IPS-NIHi11 (cell line): ENCODE data around the gene RHAG.
"Not testable (repeated sequence)": the region's sequence is repeated elsewhere in the genome, so short reads cannot be mapped to it uniquely, and the experiment has no call there.

Experiments
- DNase-seq: peaks from one replicate; pipeline ENCODE4 v3.0.0; 2012; ENCODE audit warnings: mixed read lengths, low spot score

RHAG gene

GRCh38 chr6:49635978-49636712 is 494 bp downstream of the RHAG start:
- DNase-seq, result no peak

GRCh38 chr6:49635480-49635879 is 1.2 kb downstream of the RHAG start:
- DNase-seq, result no peak

DNA sequence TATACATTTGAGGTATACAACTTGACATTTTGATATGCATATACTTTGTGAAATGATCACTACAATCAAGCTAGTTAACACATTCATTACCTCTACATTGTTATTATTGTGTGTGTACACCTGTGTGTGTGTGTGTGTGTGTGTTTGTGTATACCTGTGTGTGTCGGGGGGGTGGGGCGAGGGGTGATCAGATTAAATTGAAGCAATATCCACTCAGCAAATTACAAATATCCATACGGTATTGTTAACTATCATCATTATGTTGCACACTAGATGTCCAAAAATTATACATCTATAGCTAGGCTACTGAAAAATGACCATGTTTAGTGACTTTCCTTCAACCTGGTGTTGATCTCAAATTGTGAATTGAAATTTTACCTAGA is 1.8 kb downstream of the RHAG start:
- DNase-seq, result no peak

DNA sequence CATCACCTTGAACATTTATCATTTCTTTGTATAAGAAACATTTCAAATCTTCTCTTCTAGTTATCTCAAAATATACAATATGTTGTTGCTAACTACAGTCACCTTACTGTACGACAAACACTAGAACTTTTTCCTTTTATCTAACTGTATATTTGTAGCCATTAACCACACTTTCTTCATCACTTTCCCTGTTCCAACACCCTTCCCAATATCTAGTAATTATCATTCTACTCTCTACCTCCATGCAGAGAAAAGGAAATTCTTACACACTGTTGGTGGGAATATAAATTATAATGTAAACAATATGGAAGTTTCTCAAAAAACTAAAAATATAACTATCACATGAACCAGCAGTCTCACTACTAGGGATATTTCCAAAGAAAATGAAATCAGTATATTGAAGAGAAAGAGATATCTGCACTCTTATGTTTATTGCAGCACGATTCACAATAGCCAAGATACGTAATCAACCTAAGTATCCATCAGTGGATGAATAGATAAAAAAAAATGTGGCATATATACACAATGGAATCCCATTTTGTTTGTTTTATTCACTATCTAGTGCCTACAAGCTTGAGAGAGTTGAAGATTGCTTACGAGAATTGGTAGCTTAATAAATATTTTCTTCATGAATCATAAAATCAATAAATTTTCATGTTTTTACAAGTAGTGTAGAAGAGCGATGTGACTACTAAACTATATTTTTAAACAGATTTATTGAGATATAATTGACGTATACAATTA is 2.4 kb downstream of the RHAG start:
- no peak for DNase-seq

DNA sequence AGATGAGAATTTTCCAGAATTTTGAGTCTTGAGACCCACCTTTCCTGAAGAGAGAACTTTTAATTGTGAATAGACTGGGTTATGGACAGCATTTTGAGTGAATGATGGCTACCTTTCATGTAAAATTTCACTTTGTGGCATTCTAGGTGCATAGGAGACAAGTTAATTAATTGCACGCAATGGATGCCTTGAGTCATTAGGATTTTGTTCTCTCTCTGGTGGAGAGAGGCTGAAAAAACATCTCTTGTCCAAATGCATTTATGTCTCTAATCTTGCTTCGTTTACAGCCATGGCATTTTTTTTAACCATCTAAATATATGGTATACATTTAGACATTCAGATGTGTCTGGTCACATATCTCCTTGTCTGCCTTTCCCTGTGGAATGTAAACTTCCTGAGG is 3.1 kb downstream of the RHAG start:
- DNase-seq, result no peak

DNA sequence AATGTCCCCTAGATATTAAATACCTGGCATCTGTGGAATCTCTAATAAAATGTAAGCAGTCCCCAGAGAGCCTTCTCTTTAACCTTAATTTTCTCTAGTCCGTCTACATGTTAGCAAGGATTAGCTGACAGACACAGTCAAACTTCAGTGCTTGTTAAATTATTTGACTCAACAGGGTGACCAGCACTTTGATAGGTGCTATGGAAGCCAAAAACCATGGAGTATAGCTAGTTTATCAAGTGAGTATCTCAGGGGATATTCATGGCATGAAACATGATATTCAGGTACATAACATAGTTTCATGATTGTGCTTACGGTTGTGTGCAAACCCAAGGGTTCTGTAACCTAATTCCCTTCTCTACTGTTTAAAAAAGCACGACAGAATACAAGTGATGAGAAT is 3.9 kb downstream of the RHAG start:
- DNase-seq, result no peak

DNA sequence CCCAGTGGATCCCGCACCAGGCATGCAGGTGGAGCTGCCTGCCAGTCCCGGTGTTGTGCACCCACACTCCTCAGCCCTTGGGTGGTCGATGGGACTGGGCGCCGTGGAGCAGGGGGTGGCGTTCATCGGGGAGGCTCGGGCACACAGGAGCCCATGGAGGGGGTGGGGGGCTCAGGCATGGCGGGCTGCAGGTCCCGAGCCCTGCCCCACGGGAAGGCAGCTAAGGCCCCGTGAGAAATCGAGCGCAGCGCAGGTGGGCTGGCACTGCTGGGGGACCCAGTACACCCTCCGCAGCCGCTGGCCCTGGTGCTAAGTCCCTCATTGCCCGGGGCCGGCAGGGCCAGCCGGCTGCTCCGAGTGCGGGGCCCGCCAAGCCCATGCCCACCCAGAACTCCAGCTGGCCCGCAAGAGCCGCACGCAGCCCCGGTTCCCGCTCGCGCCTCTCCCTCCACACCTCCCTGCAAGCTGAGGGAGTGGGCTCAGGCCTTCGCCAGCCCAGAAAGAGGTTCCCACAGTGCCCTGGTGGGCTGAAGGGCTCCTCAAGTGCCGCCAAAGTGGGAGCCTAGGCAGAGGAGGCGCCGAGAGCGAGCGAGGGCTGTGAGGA is 7.1 kb downstream of the RHAG start:
- DNase-seq, result not testable (repeated sequence)

- no peak for DNase-seq
Observed at GRCh38 chr6:49626811-49627210, 9.8 kb downstream of the RHAG start.

DNA sequence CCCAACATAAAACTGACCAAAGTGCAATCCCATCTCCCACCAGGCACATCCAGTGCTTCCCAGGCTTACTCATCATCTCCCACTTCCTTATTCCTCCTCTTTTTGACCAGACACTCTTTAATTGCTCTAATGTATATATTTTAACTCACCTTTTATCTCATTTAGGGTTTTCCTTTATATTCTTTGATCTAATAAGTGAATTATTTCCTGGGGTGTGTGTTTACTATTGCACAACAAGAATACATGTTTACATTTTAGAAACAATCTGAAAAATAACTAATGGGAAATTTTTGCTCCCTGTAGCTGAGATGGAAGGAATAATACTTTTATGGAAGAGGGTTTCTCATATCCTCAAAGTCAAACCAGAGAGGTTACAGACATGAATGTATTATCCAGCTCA is 18.4 kb downstream of the RHAG start:
- DNase-seq, result no peak

- not testable (repeated sequence) for DNase-seq
Observed at GRCh38 chr6:49614144-49614543, 22.5 kb downstream of the RHAG start.

- DNase-seq, result no peak
Observed at GRCh38 chr6:49609285-49609684, 27.4 kb downstream of the RHAG start.

DNA sequence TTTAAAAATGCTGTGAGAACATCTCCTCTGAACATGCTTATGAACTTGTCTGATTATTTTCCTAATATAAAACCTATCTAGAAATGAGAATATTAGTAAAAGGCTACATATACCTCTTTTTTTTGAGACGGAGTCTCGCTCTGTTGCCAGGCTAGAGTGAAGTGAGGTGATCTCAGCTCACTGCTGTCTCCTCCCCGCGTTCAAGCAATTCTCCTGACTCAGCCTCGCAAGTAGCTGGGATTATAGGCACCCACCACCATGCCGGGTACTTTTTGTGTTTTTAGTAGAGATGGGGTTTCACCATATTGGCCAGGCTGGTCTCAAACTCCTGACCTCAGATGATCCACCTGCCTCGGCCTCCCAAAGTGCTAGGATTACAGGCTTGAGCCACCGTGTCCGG is 28.4 kb downstream of the RHAG start:
- not testable (repeated sequence) for DNase-seq

DNA sequence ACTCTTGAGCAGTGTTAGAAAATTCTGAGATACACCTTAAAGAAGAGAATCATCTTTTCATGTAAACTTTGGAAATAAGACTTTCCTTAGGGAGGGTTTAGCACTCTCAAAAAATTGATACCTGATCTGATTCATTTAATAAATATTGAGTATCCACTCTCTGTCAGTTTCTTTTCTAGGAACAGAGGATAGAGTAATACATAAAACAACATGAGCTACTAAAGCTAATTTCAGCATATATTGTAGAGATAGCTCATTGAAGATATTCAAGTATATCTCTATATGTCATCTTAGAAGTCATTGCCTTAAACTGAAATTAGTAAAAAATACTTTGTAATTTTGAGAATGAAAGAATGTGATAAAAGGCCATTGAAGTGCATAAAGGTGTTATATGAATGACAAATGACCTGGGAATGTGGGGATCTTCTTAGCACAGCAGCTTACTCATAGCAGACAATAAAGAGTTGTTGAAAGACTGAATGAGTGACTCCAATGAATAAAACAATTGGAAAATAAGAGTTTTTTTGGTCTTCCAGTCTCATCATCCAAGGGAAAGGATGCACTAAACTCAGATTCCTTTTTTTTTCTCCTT is 29.2 kb downstream of the RHAG start:
- DNase-seq, result peak; percentile 19

GRCh38 chr6:49606721-49607390 is 29.8 kb downstream of the RHAG start:
- DNase-seq, result peak; percentile 73

GRCh38 chr6:49604080-49604479 is 32.6 kb downstream of the RHAG start:
- not testable (repeated sequence) for DNase-seq

DNA sequence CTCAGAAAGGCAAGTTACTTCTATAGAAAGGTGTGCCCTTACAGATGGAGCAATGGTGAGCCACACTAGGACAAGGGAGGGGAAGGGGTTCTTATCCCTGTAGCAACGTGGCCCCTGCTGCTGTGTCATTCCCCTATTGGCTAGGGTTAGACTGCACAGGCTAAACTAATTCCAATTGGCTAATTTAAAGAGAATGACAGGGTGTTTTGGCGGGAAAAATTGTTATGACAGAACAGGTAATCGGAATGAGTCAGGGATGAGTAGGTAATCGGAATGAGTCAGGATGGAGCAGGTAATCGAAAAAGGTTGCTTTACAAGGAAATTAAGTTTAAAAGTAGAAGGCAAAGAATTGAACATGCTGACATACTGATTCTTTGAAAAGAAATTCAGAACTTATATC is 49.4 kb downstream of the RHAG start:
- DNase-seq, result not testable (repeated sequence)

GRCh38 chr6:49582529-49582928 is 54.1 kb downstream of the RHAG start:
- DNase-seq, result no peak

- no peak for DNase-seq
Observed at GRCh38 chr6:49579649-49580048, 57.0 kb downstream of the RHAG start.

GRCh38 chr6:49576618-49577017 is 60.0 kb downstream of the RHAG start:
- DNase-seq, result no peak

DNA sequence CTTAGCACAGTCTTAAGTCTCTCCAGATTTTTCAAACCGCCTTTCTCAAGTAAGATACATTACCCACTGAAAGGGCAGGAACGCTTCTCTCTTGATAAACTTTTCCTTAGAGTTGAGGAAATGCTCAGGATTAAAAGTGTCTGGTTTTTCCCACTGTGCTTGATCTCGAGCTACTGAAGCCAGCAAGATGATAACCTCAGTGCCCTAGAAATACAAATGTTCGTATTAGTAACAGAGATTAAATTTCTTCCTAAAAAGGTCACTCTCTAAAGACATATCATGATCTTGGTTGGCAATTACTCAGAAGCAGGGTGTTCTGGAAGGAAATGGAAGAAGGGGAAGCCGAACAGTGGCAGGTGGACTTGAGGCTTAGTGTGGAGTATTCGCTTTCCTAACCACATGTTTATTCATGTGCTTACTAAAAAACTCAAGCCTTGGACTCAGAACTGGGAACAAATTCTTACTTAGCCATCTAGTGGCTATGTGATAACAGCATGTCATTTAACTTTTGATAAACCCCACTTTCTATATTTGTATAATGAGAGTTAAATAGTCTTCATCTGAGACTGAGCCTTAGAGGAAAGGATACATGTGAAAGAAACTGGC is 66.1 kb downstream of the RHAG start:
- DNase-seq, result no peak

DNA sequence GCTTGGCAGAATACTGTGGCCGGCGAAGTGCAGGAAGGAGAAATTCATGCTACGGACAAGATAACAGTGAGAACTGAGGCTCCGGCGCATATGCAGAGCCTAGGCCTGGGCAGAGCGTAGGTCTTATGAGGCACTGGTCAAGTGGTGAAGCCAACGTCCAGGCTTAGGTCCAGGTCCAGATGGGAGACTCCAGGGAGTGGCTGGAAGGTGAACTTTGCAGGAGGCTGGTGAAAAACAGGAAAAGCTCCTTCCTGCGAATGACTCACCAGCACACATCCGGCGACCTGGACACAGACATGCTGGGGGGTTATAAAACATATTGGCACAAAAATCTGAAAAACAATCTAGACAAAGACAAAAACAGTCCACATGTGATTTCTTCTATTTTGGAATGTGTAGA is 70.8 kb downstream of the RHAG start:
- DNase-seq, result no peak

GRCh38 chr6:49565261-49565660 is 71.4 kb downstream of the RHAG start:
- DNase-seq, result no peak
